Loucy (cell line): ENCODE data around the gene THAP7.

Experiments used
- H2AFZ ChIP-seq: fragments of 200-600 bp; sonication (generic); 2 replicates; pipeline ENCODE4 v1.6.0; 2016; ENCODE audit warnings: antibody characterized with exemption, mild to moderate bottlenecking, low read length, moderate library complexity
- H3F3A ChIP-seq: fragments of 200-600 bp; 2 replicates; pipeline ENCODE4 v1.6.0; 2016; ENCODE audit warnings: antibody characterized with exemption, low read depth, mild to moderate bottlenecking
- H3K27me3 ChIP-seq: fragments of 200-600 bp; sonication (generic); 2 replicates; pipeline ENCODE4 v1.6.1; 2014; ENCODE audit warnings: low read length, mild to moderate bottlenecking; ENCODE audit not compliant: insufficient read depth, poor library complexity, severe bottlenecking
- H3K36me3 ChIP-seq: fragments of 200-600 bp; sonication (generic); 2 replicates; pipeline ENCODE4 v1.6.1; 2016; ENCODE audit warnings: low read length; ENCODE audit not compliant: insufficient read depth
- H3K4me1 ChIP-seq: fragments of 200-600 bp; sonication (generic); 2 replicates; pipeline ENCODE4 v1.5.1; 2014; ENCODE audit warnings: low read length, mild to moderate bottlenecking; ENCODE audit not compliant: insufficient read depth, poor library complexity, severe bottlenecking
- H3K4me2 ChIP-seq: fragments of 200-600 bp; sonication (generic); 2 replicates; pipeline ENCODE4 v1.6.0; 2014; ENCODE audit warnings: antibody characterized with exemption, low read length, low read depth, mild to moderate bottlenecking; ENCODE audit not compliant: poor library complexity, severe bottlenecking
- H3K4me3 ChIP-seq: fragments of 200-600 bp; sonication (generic); 2 replicates; pipeline ENCODE4 v1.5.1; 2014; ENCODE audit warnings: low read length, mild to moderate bottlenecking, mixed read lengths; ENCODE audit not compliant: poor library complexity, severe bottlenecking
- H3K79me2 ChIP-seq: fragments of 200-600 bp; sonication (generic); 2 replicates; pipeline ENCODE4 v1.6.1; 2014; ENCODE audit warnings: low read length; ENCODE audit not compliant: insufficient read depth
- H3K9ac ChIP-seq: fragments of 200-600 bp; sonication (generic); 2 replicates; pipeline ENCODE4 v1.6.0; 2014; ENCODE audit warnings: mild to moderate bottlenecking, low read depth, low read length, moderate library complexity; ENCODE audit not compliant: poor library complexity, severe bottlenecking
- H3K9me2 ChIP-seq: fragments of 200-600 bp; sonication (generic); replicated peaks from 2 replicates; pipeline ENCODE4 v1.6.1; 2016; ENCODE audit warnings: low read depth, low read length, mixed read lengths
- H3K9me3 ChIP-seq: fragments of 200-600 bp; sonication (generic); 2 replicates; pipeline ENCODE4 v1.6.1; 2014; ENCODE audit warnings: mild to moderate bottlenecking, antibody characterized with exemption, low read length, low read depth; ENCODE audit not compliant: insufficient read depth
- H4K20me1 ChIP-seq: fragments of 200-600 bp; sonication (generic); 2 replicates; pipeline ENCODE4 v1.6.0; 2014; ENCODE audit warnings: antibody characterized with exemption, low read length, mild to moderate bottlenecking; ENCODE audit not compliant: insufficient read depth, poor library complexity, severe bottlenecking
- CTCF ChIP-seq: fragments of 200-600 bp; sonication (generic); conservative IDR thresholded peaks from 2 replicates; pipeline ENCODE4 v1.5.1; 2014; ENCODE audit warnings: mild to moderate bottlenecking, antibody characterized with exemption, low read length
- EZH2phosphoT487 ChIP-seq: fragments of 200-600 bp; IDR thresholded peaks from 2 replicates; pipeline ENCODE4 v1.6.1; 2018; ENCODE audit warnings: antibody characterized with exemption, mild to moderate bottlenecking, moderate library complexity, borderline replicate concordance

The THAP7 gene

GRCh38 chr22:21031545-21032036 is 29.7 kb upstream of the THAP7 start:
- Histone ChIP-seq H3K4me2 (no peak overlapping the region), H3K4me1 (no peaks in the 10 kb centered on the region), H3K4me3 (no peak overlapping the region), H4K20me1 (no peaks in the 10 kb centered on the region), H3K9ac (no peak overlapping the region), H3K9me3 (no peaks in the 10 kb centered on the region), H3K9me2 (no peaks in the 10 kb centered on the region), H3K79me2 (no peaks in the 10 kb centered on the region), H3K36me3 (no peaks in the 10 kb centered on the region), H3K27me3 (no peaks in the 10 kb centered on the region), H2AFZ (no peak overlapping the region), H3F3A (no peaks in the 10 kb centered on the region)
- no peak for TF ChIP-seq CTCF

GRCh38 chr22:21030621-21031544 is 29.0 kb upstream of the THAP7 start:
- Histone ChIP-seq H2AFZ (no peak overlapping the region), H3K4me2 (no peak overlapping the region), H3K4me1 (peaks cover under 1% of the 10 kb centered on the region), H3K27me3 (no peaks in the 10 kb centered on the region), H3K79me2 (no peaks in the 10 kb centered on the region), H3F3A (no peaks in the 10 kb centered on the region), H3K4me3 (no peak overlapping the region), H3K9ac (no peak overlapping the region), H3K36me3 (no peaks in the 10 kb centered on the region), H4K20me1 (no peaks in the 10 kb centered on the region), H3K9me2 (no peaks in the 10 kb centered on the region), H3K9me3 (no peaks in the 10 kb centered on the region)
- no peak for TF ChIP-seq CTCF

- Histone ChIP-seq H3K9me2 (no peaks in the 10 kb centered on the region), H3K4me3 (no peak overlapping the region), H3K27me3 (no peaks in the 10 kb centered on the region), H3K9ac (no peak overlapping the region), H3K79me2 (no peaks in the 10 kb centered on the region), H3K4me1 (peaks cover 9% of the 10 kb centered on the region), H4K20me1 (no peaks in the 10 kb centered on the region), H3K4me2 (no peak overlapping the region), H3K9me3 (no peaks in the 10 kb centered on the region), H2AFZ (no peak overlapping the region), H3K36me3 (no peaks in the 10 kb centered on the region), H3F3A (no peaks in the 10 kb centered on the region)
- TF ChIP-seq EZH2phosphoT487 (no peak), CTCF (no peak)
Observed at GRCh38 chr22:21030032-21030431, 28.1 kb upstream of the THAP7 start.
